OCI-LY7 (cell line): ENCODE measurements around the gene PLCL1. TPM values are rescaled to one million over a fixed set of nuclear protein-coding genes. Genes with fewer than 3 reads are reported as not detected.

Experiments used
- BruUV-seq: library from RNA; stranded (reverse); fragments of 400-500 nt; replicated peaks from 2 replicates; lab custom pipeline; 2021; lab: Mats Ljungman, UMichigan
- CTCF ChIA-PET: fragments of 300-600 bp; sonication (Branson Sonifier 250); formaldehyde crosslinking; loops from one replicate; lab custom pipeline; 2022; ENCODE audit warnings: antibody characterized with exemption; ENCODE audit not compliant: unreplicated experiment; lab: Charles Lee
- POLR2A ChIA-PET: fragments of 300-600 bp; sonication (Branson Sonifier 250); formaldehyde crosslinking; loops from one replicate; lab custom pipeline; 2022; ENCODE audit warnings: antibody characterized with exemption; lab: Charles Lee
- DNase-seq: peaks from one replicate; pipeline ENCODE4 v3.0.0-alpha.2; 2015; ENCODE audit warnings: low spot score
- H2AFZ ChIP-seq: fragments of 200-600 bp; sonication (generic), shearing (Covaris generic); 2 replicates; pipeline ENCODE4 v1.6.1; 2014; ENCODE audit warnings: mild to moderate bottlenecking, antibody characterized with exemption, low read length, moderate library complexity
- H3K27ac ChIP-seq: fragments of 200-600 bp; sonication (generic); 2 replicates; pipeline ENCODE4 v1.5.1; 2014; ENCODE audit warnings: mixed run types, low read depth, mild to moderate bottlenecking, moderate library complexity, low read length, inconsistent platforms; ENCODE audit not compliant: poor library complexity, severe bottlenecking
- H3K36me3 ChIP-seq: fragments of 200-600 bp; sonication (generic); 2 replicates; pipeline ENCODE4 v1.6.1; 2014; ENCODE audit warnings: mild to moderate bottlenecking, antibody characterized with exemption, low read length, moderate library complexity, mixed read lengths; ENCODE audit not compliant: insufficient read depth
- H3K4me1 ChIP-seq: fragments of 200-600 bp; sonication (generic); 2 replicates; pipeline ENCODE4 v1.5.1; 2014; ENCODE audit warnings: mild to moderate bottlenecking, low read length; ENCODE audit not compliant: insufficient read depth, poor library complexity, severe bottlenecking
- H3K4me2 ChIP-seq: fragments of 200-600 bp; sonication (generic); 2 replicates; pipeline ENCODE4 v1.6.1; 2014; ENCODE audit warnings: mild to moderate bottlenecking, low read length
- H3K4me3 ChIP-seq: fragments of 200-600 bp; sonication (generic); 2 replicates; pipeline ENCODE4 v1.5.1; 2014; ENCODE audit warnings: mild to moderate bottlenecking, low read depth, low read length; ENCODE audit not compliant: poor library complexity, severe bottlenecking
- H3K79me2 ChIP-seq: fragments of 200-600 bp; sonication (generic); 2 replicates; pipeline ENCODE4 v1.6.1; 2016; ENCODE audit warnings: low read depth, mild to moderate bottlenecking, low read length, moderate library complexity, mixed read lengths; ENCODE audit not compliant: insufficient read depth
- H3K9me2 ChIP-seq: fragments of 200-600 bp; sonication (generic); 2 replicates; pipeline ENCODE4 v1.6.1; 2016; ENCODE audit warnings: mild to moderate bottlenecking, low read length, mixed read lengths; ENCODE audit not compliant: insufficient read depth
- H3K9me3 ChIP-seq: fragments of 200-600 bp; sonication (generic); 2 replicates; pipeline ENCODE4 v1.6.1; 2014; ENCODE audit warnings: mild to moderate bottlenecking, mixed run types, low read length, mixed read lengths
- H4K20me1 ChIP-seq: fragments of 200-600 bp; sonication (generic); 2 replicates; pipeline ENCODE4 v1.6.1; 2014; ENCODE audit warnings: mild to moderate bottlenecking, antibody characterized with exemption, low read length, moderate library complexity, mixed read lengths; ENCODE audit not compliant: insufficient read depth
- EZH2phosphoT487 ChIP-seq: fragments of 200-600 bp; sonication (generic); IDR thresholded peaks from 2 replicates; pipeline ENCODE4 v1.6.1; 2018; ENCODE audit warnings: low read depth, borderline replicate concordance, mild to moderate bottlenecking, mixed run types, antibody characterized with exemption, low read length, moderate library complexity, mixed read lengths
- intact Hi-C: fragments of 100-400 bp; cut with micrococcal nuclease; formaldehyde crosslinking; loops from one replicate; pipeline ENCODE4 v1.10.0; 2022; ENCODE audit not compliant: unreplicated experiment
- total RNA-seq, 2 experiments: library from RNA; depleted of rRNA in 1 of 2; stranded (reverse); fragments of >200 nt in 1 of 2; shearing (Covaris generic) in 1 of 2; gene quantifications; 2 replicates each; pipeline ENCODE4 v1.2.3, GENCODE V29; 2014 to 2022
- TF ChIP-seq, protein P1 (sequence below): fragments of 200-600 bp; sonication (generic); conservative IDR thresholded peaks from 2 replicates; pipeline ENCODE4 v1.5.1; 2014; ENCODE audit warnings: mild to moderate bottlenecking, antibody characterized with exemption, low read length, moderate library complexity, mixed read lengths

PLCL1 gene
- total RNA-seq, 2 experiments from 2014 or later: 0.03 TPM; not detected in 1

DNA sequence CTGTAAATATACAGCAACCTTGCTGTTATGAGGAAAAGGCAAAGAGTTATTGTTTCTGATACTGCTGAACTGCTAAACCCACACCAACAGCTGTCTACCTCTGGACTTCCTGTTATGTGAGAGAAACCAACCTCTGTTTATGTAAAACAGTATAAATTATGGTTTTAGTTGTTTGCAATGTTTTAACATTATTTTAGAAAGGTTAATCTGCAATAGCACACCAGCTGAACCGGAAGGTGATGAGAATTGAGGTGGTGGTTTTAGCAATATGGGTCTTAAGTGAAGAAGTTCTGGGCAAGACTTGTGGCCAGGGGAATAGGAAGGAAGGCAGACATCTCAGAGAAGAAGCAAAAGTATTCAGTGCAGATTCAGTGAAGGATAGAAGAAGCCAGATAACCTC is 237.8 kb downstream of the PLCL1 start:
- ChIA-PET POLR2A (no interaction called here), CTCF (no interaction called here)
- Histone ChIP-seq H3K4me2 (no peak overlapping the region), H3K27ac (no peak overlapping the region), H3K9me3 (no peaks in the 10 kb centered on the region), H4K20me1 (no peaks in the 10 kb centered on the region), H3K9me2 (no peaks in the 10 kb centered on the region), H3K4me3 (no peak overlapping the region), H3K36me3 (no peaks in the 10 kb centered on the region), H3K79me2 (no peaks in the 10 kb centered on the region), H3K4me1 (no peaks in the 10 kb centered on the region), H2AFZ (no peak overlapping the region)
- TF ChIP-seq, protein P1, sequence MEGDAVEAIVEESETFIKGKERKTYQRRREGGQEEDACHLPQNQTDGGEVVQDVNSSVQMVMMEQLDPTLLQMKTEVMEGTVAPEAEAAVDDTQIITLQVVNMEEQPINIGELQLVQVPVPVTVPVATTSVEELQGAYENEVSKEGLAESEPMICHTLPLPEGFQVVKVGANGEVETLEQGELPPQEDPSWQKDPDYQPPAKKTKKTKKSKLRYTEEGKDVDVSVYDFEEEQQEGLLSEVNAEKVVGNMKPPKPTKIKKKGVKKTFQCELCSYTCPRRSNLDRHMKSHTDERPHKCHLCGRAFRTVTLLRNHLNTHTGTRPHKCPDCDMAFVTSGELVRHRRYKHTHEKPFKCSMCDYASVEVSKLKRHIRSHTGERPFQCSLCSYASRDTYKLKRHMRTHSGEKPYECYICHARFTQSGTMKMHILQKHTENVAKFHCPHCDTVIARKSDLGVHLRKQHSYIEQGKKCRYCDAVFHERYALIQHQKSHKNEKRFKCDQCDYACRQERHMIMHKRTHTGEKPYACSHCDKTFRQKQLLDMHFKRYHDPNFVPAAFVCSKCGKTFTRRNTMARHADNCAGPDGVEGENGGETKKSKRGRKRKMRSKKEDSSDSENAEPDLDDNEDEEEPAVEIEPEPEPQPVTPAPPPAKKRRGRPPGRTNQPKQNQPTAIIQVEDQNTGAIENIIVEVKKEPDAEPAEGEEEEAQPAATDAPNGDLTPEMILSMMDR: no peak
- TF ChIP-seq EZH2phosphoT487: no peak
- intact Hi-C loops: no loop called here
- no peak for DNase-seq
- BruUV-seq: no TSS peak

DNA sequence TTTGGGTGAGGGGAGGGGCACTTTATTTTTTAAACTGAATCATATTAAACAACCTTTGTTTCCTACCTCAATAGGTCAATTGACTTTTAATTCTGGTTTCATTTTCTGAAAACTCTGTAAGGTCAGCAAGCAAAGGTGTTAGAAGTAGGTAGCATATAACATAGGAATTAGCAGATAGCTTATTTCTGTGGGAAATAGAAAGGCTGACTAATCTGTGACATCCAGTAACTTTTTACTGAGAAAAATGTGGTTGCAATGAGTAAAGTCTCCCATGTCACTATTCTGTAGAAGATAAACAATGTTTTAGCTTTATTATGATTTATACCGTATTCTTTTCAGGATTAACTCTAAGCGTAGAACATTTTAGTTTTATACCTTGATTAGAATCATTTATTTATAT is 240.4 kb downstream of the PLCL1 start:
- Histone ChIP-seq H3K36me3 (no peaks in the 10 kb centered on the region), H3K9me3 (no peaks in the 10 kb centered on the region), H4K20me1 (no peaks in the 10 kb centered on the region), H3K4me2 (no peak overlapping the region), H3K79me2 (no peaks in the 10 kb centered on the region), H2AFZ (no peak overlapping the region), H3K4me1 (no peaks in the 10 kb centered on the region), H3K9me2 (no peaks in the 10 kb centered on the region), H3K4me3 (no peak overlapping the region), H3K27ac (no peak overlapping the region)
- BruUV-seq: no TSS peak
- POLR2A ChIA-PET: interaction anchor here (0.7 to 1.0 kb wide), 2 partner anchors 9 to 72 kb away, joined by 3 read pairs; no protein-coding TSS in a partner anchor
- intact Hi-C loops: no loop called here
- TF ChIP-seq EZH2phosphoT487: no peak
- TF ChIP-seq, protein P1: no peak
- CTCF ChIA-PET: no interaction called here
- no peak for DNase-seq

DNA sequence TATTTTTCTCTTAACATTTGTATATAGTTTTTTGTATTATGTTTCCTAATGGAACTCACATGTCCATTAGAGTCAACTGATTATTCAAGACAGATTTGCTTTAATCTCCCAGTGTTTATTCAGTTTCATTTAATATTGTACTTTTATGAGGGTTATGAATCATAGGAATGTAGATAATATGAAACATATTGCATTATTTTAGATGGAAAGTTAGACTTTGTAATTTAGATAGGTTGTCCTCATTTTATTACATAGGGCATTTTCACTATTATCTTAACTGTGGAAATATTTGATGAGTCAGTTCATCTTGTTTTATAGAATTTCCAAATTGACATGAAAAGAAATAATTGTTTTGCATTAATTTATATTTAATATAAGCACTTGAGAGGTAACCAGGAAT is 240.8 kb downstream of the PLCL1 start:
- CTCF ChIA-PET: no interaction called here

More for the DNA sequence above, 240.8 kb downstream of the PLCL1 start:
- H3K4me1 ChIP-seq: no peaks in the 10 kb centered on the region
- TF ChIP-seq, protein P1: no peak
- no peak for TF ChIP-seq EZH2phosphoT487
- no TSS peak for BruUV-seq
- H3K9me3 ChIP-seq: no peaks in the 10 kb centered on the region
- H3K4me2 ChIP-seq: no peak overlapping the region
- no peaks in the 10 kb centered on the region for H4K20me1 ChIP-seq
- no peak overlapping the region for H2AFZ ChIP-seq
- intact Hi-C loops: no loop called here
- H3K36me3 ChIP-seq: no peaks in the 10 kb centered on the region
- no peak for DNase-seq
- no peaks in the 10 kb centered on the region for H3K9me2 ChIP-seq
- H3K27ac ChIP-seq: no peak overlapping the region
- H3K79me2 ChIP-seq: no peaks in the 10 kb centered on the region
- POLR2A ChIA-PET: interaction anchor here (0.7 to 1.0 kb wide), 2 partner anchors 8 to 72 kb away, joined by 3 read pairs; no protein-coding TSS in a partner anchor
- H3K4me3 ChIP-seq: no peak overlapping the region
